Epithelial cell of prostate (primary cell): Measurements from ENCODE around the gene KCNJ1.

Experiments used
- DNase-seq: peaks from one replicate; pipeline ENCODE4 v3.0.0-alpha.2; 2011; ENCODE audit warnings: low read depth, low spot score
- H3K27ac ChIP-seq: fragments of 450-650 bp; 2 replicates; pipeline ENCODE4 v1.5.1; 2017; ENCODE audit warnings: mild to moderate bottlenecking

KCNJ1 gene

DNA sequence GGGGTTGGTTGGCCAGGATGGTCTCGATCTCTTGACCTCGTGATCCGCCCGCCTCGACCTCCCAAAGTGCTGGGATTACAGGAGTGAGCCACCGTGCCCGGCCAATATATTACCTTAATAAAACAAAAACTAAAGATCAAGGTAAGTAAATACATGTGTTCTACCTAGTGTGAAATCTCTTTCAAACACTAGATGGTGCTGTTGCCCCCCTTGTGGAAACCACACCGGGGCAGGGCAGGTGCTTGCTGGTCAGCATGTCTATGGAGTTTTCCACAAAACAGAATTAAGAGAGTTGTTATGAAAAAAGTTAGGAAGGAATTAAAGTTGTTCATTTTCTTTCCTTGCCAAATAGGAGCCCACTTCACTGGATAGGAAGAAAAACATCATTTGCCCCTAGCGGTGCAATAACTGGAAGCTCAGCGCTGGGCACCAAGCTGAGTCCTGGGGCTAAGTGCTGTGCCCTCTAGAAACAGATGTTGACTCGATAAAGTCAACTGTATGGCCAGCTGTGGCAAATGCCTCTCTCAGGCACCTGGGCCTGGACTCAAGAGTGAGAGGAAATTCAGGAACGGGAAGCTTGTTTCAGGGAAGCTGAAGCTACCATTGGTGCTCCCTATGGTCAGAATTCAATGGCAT lies 17.7 kb upstream of the KCNJ1 start:
- H3K27ac ChIP-seq, result no peak overlapping the region
- no peak for DNase-seq

DNA sequence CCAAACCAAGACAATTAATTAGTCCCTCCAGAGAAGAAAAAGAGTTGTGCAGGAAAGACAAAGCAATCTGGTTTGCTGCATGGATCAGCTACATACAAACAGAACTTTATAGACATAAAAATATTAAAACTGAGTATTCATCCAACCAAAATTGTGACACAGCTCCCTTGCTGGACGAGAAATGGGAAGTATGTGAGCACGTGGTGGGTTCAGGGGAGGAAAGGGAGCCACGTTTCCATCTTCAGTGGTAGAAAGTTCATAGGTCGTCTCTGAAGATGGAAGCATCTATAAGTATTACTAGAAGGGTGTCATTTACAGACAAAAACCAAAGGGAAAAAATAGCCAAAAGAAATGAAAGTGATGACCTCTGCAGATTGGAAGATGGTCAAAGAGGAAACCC lies 17.0 kb upstream of the KCNJ1 start:
- no peak overlapping the region for H3K27ac ChIP-seq
- DNase-seq, result no peak

DNA sequence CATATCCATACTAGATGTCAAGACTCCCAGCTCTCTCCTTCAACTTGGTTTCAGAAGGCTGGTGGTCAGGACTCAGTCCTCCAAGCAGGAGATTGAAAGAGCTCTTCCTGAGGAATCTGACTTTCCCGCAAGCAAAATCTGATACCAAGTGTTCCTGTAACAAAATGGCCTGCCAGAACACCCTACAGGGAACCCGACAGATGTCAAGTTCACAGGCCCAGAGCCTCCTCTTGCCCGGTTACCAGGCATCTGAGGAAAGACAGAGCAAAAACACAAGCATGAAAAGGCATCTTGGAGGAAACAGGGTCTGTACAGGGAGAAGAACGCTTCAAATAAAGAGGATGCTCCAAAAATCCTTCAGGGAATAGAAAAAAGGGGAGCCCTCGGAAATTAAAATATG lies 15.4 kb upstream of the KCNJ1 start:
- no peak overlapping the region for H3K27ac ChIP-seq
- no peak for DNase-seq

DNA sequence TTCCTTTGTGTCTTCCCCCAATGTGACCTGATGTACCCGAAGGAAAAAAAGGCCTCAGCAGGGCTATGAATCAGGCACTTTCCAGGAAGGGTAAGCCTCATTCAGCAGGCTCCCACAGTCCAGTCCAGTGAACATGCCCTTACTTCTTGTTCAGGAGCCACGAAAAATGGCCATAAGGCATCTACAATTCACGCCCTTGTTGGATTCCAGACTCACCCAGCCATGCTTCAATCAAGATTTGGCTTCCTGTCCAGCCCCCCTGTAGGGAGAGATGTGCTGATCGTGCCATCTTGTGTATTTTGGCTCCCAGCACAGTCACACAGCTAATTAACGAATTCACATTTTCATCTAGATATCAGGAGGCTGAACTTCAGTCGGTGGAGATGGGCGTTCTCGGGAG lies 14.1 kb upstream of the KCNJ1 start:
- no peak overlapping the region for H3K27ac ChIP-seq

DNA sequence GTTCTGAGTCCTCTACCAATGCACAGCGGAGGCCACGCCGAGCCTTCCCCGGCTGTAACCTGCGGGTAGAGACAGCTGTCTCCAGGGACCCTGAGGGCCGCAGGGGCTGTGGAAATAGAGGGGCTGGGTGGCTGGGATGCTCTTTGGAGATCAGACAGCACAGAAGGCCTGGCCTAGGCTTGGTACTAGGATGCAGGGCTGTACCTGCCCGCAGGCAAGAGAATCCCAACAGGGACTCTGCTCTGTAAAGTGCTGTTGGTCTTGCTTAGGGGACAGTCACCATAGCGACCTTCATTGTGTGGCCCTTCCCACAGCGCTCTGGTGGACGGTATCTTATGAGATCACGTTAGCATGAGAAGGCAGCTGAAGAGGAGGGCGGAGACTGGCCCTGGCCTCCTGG lies 12.7 kb upstream of the KCNJ1 start:
- DNase-seq, result no peak
- no peak overlapping the region for H3K27ac ChIP-seq

More for the DNA sequence above, 14.1 kb upstream of the KCNJ1 start:
- no peak for DNase-seq

DNA sequence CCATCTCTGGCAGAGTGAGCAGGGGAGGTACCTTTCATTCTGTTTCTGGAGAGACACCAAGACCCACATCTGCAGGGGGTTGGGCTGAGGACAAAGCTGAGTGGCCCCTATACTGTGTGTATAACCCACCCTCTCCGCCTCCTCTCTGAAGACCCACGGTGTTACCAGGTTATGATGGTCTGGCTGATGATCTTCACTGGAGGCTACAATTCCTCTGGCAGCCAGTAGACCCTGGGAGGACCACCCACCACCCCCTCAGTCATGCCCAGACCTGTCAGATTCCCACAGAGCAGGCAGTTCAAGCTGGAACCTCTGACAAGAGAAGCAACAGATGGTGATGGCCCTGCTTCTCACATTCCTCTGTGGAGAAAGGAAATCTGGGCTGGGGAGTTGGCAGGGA lies 11.4 kb upstream of the KCNJ1 start:
- H3K27ac ChIP-seq, result no peak overlapping the region
- no peak for DNase-seq

DNA sequence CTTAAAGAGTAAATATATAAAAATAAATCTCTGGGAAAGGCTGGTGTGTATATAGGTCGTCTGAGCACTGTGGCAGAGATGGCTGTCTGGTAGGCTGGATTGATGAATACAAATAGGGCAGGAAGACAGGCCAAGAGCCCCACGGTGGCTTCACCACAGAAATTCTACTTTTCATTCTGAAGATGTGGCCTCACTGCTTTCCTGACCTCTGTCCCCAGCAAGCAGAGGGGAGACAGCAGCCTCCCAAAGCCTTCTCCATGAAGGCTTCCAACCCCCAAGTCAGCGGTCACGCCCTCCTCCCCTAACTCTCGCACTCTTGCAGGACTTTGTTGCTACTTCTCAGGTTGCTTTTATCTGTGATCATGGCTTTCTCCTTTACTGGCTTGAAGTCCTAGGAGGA lies 10.6 kb upstream of the KCNJ1 start:
- no peak for DNase-seq
- H3K27ac ChIP-seq, result no peak overlapping the region

DNA sequence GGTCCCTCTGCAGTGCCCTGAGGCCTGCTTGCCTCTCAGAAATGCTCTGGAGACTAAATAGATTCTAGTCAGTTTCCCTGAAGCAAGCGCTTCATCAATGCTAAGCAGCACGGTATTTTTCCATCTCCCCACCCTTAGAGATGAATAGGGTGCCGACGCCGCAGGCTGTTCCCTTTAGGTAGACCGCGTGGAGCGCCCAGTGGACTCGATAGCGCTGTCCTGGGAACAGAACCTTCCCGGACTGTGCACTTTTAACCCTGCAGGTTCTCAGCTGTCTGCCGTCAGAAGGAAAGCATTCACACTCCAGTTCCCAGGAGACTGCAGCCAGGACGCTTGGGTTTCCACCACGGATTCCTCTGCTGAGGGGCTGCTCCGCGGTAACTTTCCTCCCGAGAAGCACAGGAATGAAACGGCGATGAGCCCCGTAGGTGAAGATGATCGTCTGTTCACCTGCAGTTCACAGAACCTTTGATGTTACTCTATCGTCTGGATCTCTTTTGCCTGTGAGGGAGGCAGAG lies 9.1 kb upstream of the KCNJ1 start:
- no peak for DNase-seq

DNA sequence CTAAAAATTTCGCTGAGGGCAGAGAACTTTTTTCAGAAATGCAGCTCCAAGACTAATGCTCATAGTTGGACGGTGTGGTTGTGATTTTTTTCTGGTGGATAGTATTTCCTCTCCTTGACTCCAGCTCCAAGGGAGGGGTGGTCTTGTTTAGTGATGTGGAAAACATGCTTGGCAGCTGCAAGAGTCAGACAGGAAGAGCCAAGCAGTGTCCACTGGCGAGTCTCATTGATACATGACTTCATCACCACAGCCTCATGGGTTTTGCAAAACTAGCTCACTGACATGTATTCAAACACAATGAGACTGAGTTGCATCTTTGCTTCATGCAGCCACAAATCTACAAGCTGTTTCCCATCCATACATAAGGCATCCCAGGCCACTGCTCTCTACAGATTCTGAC lies 7.3 kb upstream of the KCNJ1 start:
- no peak overlapping the region for H3K27ac ChIP-seq
- DNase-seq, result no peak

More for the DNA sequence above, 9.1 kb upstream of the KCNJ1 start:
- H3K27ac ChIP-seq, result no peak overlapping the region

DNA sequence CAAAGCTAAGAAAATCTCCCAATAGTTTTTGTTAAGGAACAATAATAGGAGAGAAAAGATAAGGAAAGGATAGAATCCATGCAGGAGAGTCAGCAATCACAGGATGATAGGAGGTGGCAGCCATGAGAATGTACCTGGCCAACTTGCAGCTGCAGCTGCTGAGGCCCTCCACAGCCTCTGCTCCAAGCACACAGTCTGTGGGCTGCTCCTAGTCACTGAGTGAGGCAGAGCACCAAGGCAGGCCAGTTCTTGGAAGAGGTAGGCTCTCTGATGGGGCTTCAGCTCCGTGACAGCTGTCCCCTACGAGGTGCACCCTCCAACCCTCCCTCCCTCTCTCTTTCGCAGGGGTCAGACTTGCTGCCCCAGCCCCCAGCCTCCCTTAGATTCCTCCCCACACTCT lies 5.5 kb upstream of the KCNJ1 start:
- no peak overlapping the region for H3K27ac ChIP-seq
- DNase-seq, result no peak

DNA sequence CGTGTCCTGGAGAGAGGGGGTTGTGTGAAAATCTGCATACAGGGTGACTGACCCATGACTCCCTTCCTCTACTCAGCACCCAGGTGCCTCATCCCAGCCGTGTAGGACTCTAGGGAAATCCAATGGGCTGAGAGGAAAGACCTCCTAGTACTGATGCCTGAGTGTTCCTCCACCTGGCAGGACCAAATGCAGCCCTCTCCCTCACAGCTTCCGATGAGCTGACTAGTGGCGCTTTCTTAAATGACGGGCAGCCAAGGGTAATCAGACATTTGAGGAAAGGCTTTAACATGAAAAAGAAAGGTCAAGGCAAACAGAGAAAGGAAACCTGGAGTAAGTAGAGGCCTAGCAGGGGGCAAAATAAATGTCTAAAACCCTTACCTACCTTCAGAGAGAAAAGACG lies 5.0 kb upstream of the KCNJ1 start:
- H3K27ac ChIP-seq, result no peak overlapping the region

DNA sequence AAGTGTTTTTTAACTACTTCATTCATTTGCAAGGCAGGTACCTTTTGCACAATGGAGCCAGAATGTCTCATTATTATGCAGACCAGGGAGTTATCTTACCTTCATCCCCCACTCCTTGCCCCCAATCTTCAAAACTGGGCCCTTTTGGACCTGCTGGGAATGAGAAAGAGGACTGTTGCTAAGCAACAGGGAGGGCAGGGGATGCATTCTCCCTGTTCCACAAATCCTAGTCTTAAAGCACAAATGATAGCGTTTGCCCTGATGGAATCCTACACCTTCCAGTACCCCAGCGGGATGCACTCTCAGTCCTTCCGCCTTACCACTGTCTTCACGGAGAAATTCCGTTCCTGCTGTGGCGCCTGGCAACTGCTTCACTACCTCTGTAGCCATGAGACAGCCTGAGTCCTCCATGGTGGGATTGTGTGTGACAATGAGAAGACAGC lies 4.1 kb upstream of the KCNJ1 start:
- no peak overlapping the region for H3K27ac ChIP-seq
- no peak for DNase-seq

More for the DNA sequence above, 5.0 kb upstream of the KCNJ1 start:
- DNase-seq, result no peak

DNA sequence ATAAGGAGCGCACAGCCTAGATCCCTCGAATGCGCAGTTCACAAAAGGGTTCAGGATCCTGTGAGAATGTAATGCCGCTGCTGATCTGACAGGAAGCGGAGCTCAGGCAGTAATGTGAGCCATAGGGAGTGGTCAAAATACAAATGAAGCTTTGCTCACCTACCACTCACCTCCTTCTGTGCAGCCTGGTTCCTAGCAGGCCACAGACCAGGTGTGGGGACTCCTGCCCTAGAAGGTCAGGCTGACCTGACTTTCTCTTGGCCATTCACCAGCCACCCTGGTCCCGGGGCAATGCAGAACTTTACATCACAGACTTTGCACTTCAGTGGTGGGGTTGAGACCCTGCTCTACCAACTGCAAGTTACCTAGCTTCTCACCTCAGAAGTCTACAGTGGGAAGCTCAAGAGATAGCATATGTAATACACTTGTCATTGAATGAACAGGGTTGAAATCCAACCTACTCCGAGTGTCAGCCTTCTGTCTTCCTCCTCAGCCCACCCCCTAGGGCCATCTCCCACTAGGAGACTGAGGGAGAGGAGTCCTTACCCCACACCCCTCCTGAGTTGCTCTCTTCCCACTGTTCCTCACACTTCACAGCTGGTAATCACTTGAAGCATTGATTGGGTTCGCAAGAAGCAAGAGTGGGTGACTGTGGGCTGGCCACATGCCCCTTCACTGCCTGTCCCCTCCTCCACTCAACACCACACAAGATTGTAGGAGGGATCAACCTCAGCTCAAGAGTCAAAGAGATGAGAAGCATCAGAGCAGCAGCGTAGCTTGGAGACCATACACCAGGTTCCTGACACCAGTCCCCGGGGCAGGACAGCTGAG lies 2.0 kb upstream of the KCNJ1 start:
- H3K27ac ChIP-seq, result no peak overlapping the region
- no peak for DNase-seq

DNA sequence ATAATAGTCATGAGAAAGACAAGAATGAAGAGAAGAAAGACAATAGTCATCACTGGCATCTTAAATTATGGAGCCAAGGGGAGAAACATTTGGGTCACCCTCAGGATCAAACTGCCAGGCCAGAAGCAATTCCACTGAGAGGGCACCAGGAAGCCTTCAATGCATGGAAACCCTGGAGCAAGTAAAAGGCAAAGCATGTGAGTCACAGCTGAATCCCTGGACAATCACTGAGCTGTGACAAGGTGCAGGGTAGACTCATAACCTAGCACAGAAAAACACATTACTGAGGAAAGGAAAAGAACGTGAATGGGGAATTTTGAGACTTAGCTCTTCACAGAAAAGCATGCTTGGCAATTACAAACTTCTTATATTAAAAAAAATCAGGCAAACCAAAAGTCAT lies 1.6 kb downstream of the KCNJ1 start:
- no peak for DNase-seq
- H3K27ac ChIP-seq, result no peak overlapping the region

DNA sequence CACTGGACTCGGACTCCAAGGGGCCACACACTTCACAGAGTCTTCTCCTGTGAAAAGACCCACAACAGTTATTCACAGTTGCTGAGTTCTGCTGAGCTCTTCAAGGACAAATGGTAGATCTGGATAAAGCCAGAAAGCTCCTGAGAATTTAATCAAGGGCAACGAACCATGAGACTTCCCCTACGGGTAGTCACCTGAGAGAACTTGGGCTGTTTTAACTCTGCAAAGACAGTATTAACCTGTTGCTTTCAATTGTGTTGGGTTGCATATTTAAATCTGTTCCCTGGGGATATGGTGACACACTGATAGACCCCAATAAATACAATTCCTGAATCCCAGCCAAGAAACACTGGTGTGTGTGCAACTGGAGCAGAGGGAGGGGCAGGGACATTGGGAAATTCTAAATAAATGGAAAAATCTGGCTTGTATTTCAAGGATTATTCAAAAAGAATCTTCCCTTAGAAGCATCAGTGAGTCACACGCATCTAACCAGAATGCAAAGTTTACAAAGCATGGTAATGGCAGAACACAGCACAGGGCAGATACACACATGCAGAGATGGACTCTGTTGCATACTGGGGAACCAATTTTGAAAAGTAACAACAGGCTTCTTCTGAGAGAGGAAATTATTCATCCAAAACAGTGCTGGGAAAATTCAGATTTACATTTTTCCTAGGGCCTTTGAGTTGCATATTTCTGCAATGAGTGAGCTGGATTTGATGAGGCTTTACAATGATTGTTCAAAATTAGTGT lies 4.0 kb downstream of the KCNJ1 start:
- H3K27ac ChIP-seq, result no peak overlapping the region
- no peak for DNase-seq

DNA sequence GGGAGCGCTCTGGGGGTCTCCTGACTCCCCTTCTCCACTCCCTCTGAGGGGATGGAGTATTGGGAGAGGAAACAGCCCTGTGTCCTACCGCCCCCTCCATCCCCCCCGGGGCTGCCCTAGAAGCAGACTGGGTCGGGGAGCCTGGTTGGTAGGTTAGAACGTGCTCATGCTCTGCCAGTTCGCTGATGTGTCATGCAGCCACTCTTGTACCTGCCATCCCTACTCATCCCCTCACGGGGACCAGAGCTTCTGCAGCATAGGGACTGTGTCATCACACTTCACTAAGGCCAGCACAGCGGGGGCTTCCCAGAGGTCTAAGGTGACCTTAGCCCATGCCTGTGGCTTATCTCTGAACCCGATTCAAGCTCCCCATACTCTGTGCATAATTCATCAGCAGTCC lies 4.7 kb downstream of the KCNJ1 start:
- no peak overlapping the region for H3K27ac ChIP-seq
- no peak for DNase-seq

DNA sequence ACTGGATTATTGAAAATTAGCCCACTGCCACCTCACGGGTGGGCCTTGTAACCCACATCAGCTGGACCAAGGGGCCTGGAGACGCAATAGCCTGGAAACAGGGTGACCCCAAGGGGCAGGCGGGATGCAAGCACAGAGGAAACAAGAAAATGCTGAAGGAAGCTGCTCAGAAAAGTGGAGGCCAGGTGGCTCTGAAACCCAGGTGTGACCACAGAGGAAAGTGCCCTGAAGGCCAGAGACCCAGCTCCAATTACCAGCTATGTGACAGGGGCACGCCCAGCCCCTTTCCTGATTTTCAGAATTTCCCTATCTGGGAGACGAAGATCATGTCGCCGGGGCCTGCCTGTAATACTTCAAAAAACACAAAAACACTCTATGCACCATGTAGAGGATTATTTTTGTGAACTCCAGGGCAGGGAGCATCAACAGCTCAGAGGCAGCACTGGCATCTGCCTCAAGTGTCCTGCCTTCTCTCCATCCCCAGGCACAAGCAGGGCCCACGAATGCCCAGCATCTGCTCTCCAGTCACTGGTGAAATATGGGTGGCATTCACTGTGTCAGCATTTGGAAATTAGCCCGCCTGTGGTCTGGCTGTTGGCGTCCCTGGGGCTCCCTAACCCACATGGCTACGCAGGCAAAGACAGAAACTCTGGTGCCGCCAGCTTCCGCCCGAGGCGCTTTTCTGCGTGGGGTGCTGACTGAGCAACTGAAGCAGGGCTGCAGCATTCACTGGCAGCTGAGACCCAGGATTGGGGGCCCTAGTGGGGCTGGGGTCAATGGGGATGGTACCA lies 6.3 kb downstream of the KCNJ1 start:
- no peak for DNase-seq
- H3K27ac ChIP-seq, result no peak overlapping the region

DNA sequence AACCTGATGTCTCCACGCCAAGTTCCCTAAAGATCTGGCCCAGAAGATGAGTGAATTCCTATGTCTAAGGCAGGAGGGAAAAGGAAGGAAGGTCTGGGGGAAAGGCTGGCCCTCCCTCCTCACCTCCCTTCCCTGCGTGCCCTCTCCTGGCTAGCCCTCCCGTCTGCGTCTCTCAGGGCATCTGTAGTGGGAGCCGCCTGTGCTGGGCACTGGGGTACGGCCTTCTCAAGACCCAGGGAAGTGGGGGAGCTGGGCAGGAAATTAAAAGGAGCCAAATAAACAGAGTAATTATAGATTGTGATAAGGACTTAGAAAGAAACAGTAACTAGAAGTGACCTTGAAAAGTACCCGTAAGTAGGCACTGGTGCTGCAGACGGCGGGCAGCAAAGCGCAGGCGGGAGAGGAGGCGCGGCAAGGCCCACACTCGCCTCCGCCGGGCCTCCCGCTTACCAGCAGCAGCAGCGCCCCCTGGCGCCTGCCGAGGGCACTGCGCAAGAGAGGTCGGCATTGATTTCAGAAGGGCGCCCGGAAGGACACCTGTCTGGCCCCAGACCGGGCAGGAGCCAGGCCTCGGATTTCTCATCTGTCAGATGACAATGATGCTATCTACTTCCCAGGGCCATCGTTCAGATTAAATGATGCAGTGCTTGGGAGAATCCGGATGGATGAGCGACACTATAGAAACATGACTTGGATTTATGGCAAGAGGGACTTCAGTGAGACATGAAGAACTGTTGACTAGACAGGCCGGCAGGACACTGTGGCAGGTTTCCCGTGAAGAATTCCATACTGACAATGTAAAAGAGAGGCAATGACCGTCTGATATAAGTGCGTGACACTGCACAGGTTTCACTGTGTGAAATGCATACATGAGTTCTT lies 7.3 kb downstream of the KCNJ1 start:
- no peak overlapping the region for H3K27ac ChIP-seq
- DNase-seq, result no peak

DNA sequence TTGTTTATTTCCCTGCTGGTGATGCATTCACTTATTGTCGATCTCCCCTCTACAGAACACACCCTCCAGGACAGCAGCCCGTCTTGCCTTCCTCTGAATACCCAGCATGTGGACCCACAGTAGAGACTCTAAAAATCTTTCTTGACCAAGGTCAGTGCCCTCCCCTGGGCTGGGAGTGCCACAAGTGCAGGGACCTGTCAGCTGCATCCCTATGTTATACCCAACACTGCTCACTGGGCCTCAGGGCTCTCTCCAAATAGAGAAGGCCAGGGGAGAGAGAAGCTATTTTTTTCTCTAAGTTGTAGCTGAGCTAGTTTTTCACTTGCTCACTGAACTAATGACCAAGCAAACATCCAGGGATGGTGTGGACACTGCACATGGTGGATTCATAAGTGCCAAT lies 9.8 kb downstream of the KCNJ1 start:
- no peak overlapping the region for H3K27ac ChIP-seq
- no peak for DNase-seq
